Uterus (tissue), 2 donors: ENCODE data around the gene RTN4RL2.

Experiments used
- POLR2A ChIP-seq, 2 donors: fragments of 450-650 bp; IDR thresholded peaks; one replicate each; pipeline ENCODE4 v1.6.1; 2016; ENCODE audit warnings: antibody characterized with exemption in 2 of 2, mild to moderate bottlenecking in 1 of 2, moderate library complexity in 1 of 2
- TF ChIP-seq, protein P1 (sequence below), 4 experiments: fragments of 200-600 bp in 2 of 4; fragments of 450-650 bp in 2 of 4; sonication (generic) in 2 of 4; IDR thresholded peaks; one replicate each; pipeline ENCODE4 v1.5.1; 2016 to 2019; ENCODE audit warnings: antibody characterized with exemption in 4 of 4, mild to moderate bottlenecking in 2 of 4, moderate library complexity in 1 of 4

DNA sequence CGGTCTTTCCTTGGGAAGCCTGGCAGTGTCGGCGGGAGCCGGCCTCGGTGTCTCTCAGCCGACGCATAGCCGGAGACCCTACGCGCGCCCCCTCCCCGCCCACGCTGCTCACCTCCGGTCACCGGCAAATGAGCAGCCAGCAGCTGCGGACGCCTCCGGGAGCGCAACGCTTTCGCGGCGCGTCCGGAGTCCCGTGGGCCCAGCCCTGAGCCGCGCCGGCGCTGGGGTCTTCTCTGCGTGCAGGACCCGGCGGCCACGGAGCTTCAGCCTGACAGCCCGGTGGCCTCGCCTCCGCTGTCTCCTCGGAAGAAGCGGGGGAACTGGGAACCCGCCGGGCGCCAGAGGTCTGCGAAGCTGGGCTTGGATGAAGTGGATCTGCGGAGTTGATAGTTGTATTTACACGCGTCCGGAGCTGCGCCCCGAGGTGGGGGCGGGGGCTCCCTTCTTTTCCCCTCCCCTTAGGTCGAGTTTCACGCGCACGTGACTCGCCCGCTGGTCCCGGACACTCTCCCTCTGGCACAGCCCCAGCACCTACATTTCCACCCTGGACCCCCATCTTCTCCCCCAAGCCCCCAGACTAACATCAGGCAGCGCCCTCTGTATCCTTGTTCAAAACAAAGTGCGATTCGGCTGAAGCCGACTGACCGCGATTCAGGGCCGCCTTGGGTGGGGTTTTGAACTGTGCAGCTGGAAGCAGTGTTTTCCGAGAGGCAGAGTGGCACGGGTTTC lies 55.2 kb downstream of the RTN4RL2 start, which contains the start of gene SLC43A1:
- peak; percentile 47 to 48 for TF ChIP-seq POLR2A (IDR thresholded peaks at IDR 0.05)
- TF ChIP-seq, protein P1, sequence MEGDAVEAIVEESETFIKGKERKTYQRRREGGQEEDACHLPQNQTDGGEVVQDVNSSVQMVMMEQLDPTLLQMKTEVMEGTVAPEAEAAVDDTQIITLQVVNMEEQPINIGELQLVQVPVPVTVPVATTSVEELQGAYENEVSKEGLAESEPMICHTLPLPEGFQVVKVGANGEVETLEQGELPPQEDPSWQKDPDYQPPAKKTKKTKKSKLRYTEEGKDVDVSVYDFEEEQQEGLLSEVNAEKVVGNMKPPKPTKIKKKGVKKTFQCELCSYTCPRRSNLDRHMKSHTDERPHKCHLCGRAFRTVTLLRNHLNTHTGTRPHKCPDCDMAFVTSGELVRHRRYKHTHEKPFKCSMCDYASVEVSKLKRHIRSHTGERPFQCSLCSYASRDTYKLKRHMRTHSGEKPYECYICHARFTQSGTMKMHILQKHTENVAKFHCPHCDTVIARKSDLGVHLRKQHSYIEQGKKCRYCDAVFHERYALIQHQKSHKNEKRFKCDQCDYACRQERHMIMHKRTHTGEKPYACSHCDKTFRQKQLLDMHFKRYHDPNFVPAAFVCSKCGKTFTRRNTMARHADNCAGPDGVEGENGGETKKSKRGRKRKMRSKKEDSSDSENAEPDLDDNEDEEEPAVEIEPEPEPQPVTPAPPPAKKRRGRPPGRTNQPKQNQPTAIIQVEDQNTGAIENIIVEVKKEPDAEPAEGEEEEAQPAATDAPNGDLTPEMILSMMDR (IDR thresholded peaks at IDR 0.05): peak in 2 of 4 experiments; percentile 7 to 8
